Stimulated activated naive B cell treated with anti-CD40 and anti-IgM and Interleukin-4, amounts not matched to agents 10 μg/mL and 1 μg/mL and 100 μg/mL, for 72 hours (primary cell): ENCODE results near the gene PCDH15.
"Not testable (repeated sequence)": the region's sequence is repeated elsewhere in the genome, so short reads cannot be mapped to it uniquely, and the experiment has no call there.

Experiments
- ATAC-seq, 2 donors: fragments of 150-1000 bp; cut with Tn5 transposase; replicated peaks; 2 replicates each; pipeline ENCODE4 v1.10.0; 2021; ENCODE audit warnings: moderate library complexity in 1 of 2
- DNase-seq: peaks from one replicate; pipeline ENCODE4 v3.0.0; 2021
- H3K27ac Mint-ChIP-seq: one replicate; pipeline ENCODE4 v1.8.0; 2022; ENCODE audit warnings: mild to moderate bottlenecking, mixed read lengths
- H3K27me3 Mint-ChIP-seq, 2 donors: one replicate each; pipeline ENCODE4 v1.8.0; 2022; ENCODE audit warnings: mixed read lengths in 2 of 2
- H3K36me3 Mint-ChIP-seq, 2 donors: one replicate each; pipeline ENCODE4 v1.8.0; 2022; ENCODE audit warnings: mixed read lengths in 2 of 2, mild to moderate bottlenecking in 1 of 2
- H3K4me1 Mint-ChIP-seq, 2 donors: one replicate each; pipeline ENCODE4 v1.8.0; 2022; ENCODE audit warnings: mixed read lengths in 2 of 2, mild to moderate bottlenecking in 1 of 2
- H3K4me3 Mint-ChIP-seq, 2 donors: one replicate each; pipeline ENCODE4 v1.8.0; 2022; ENCODE audit warnings: mild to moderate bottlenecking in 2 of 2, mixed read lengths in 2 of 2, moderate library complexity in 1 of 2
- H3K9me3 Mint-ChIP-seq, 2 donors: one replicate each; pipeline ENCODE4 v1.8.0; 2022; ENCODE audit warnings: mixed read lengths in 2 of 2, mild to moderate bottlenecking in 1 of 2

PCDH15 gene

GRCh38 chr10:53955091-53955490 lies 845.9 kb downstream of the PCDH15 start:
- Mint-ChIP-seq H3K4me3 (no peak overlapping the region), H3K36me3 (no peaks in the 10 kb centered on the region), H3K4me1 (no peaks in the 10 kb centered on the region), H3K27ac (no peak overlapping the region), H3K27me3 (no peaks in the 10 kb centered on the region), H3K9me3 (peaks cover 3 to 5% of the 10 kb centered on the region in 2 donors)
- DNase-seq (no peak), ATAC-seq (no peak)

- no peaks in the 10 kb centered on the region for H3K4me1 Mint-ChIP-seq
- no peaks in the 10 kb centered on the region for H3K36me3 Mint-ChIP-seq
- H3K9me3 Mint-ChIP-seq, result peaks cover 3 to 5% of the 10 kb centered on the region in 2 donors
- H3K27ac Mint-ChIP-seq, result no peak overlapping the region
- ATAC-seq, result no peak
- no peak overlapping the region for H3K4me3 Mint-ChIP-seq
- no peaks in the 10 kb centered on the region for H3K27me3 Mint-ChIP-seq
- no peak for DNase-seq
Measured at GRCh38 chr10:53952698-53953630, 848.1 kb downstream of the PCDH15 start.

- Mint-ChIP-seq H3K9me3 (peaks cover 2 to 6% of the 10 kb centered on the region in 2 donors), H3K4me3 (no peak overlapping the region), H3K27ac (no peak overlapping the region), H3K27me3 (no peaks in the 10 kb centered on the region), H3K4me1 (no peaks in the 10 kb centered on the region), H3K36me3 (no peaks in the 10 kb centered on the region)
- DNase-seq, result no peak
- ATAC-seq, result no peak
Measured at GRCh38 chr10:53939654-53940053, 861.4 kb downstream of the PCDH15 start.

DNA sequence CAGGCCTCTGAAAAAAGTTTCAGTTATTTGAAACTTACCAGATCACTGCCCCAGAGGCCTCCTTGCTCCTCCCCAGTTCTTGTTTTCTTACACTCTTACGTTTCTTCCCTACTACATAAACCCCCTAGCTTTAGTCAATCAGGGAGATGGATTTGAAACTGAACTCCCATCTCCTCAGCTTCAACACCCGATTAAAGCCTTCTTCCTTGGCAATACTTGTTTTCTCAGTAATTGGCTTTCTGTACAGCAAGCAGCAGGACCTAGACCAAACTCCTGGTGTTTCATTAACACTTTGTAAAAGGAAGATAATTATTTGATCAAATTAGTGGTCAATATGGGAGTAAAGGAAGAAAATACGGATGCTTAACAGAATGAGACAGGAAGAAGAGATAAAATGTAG lies 870.4 kb downstream of the PCDH15 start:
- no peaks in the 10 kb centered on the region for H3K36me3 Mint-ChIP-seq
- H3K27ac Mint-ChIP-seq, result no peak overlapping the region
- no peaks in the 10 kb centered on the region for H3K27me3 Mint-ChIP-seq
- H3K4me3 Mint-ChIP-seq, result no peak overlapping the region
- peaks cover 3 to 4% of the 10 kb centered on the region in 2 donors for H3K9me3 Mint-ChIP-seq
- no peaks in the 10 kb centered on the region for H3K4me1 Mint-ChIP-seq
- DNase-seq (no peak), ATAC-seq (no peak)

- H3K36me3 Mint-ChIP-seq, H3K27me3 Mint-ChIP-seq, H3K4me3 Mint-ChIP-seq, DNase-seq, H3K4me1 Mint-ChIP-seq, H3K27ac Mint-ChIP-seq, ATAC-seq: not testable (repeated sequence)
- peaks cover 0 to 12% of the 10 kb centered on the region in 2 donors for H3K9me3 Mint-ChIP-seq
Measured at GRCh38 chr10:53924051-53924700, 876.9 kb downstream of the PCDH15 start.

DNA sequence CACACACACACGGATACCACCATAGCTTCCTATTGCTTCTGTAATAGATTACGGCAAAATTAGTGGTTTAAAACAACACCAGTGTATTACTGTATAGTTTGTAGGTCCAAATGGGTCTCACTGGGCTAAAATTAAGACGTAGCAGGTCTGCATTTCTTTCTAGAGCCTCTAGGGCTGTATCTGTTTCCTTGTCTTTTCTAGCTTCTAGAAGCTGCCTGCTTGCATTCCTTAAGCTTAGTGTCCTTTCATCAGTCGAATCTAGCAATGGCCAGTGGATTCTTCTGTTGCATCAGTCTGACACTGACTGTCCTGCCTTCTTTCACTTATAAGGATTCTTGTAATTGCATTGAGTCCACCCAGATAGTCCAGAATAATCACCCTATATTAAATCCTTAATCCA lies 882.3 kb downstream of the PCDH15 start:
- Mint-ChIP-seq H3K9me3 (peaks cover 0 to 5% of the 10 kb centered on the region in 2 donors), H3K4me1 (no peaks in the 10 kb centered on the region), H3K4me3 (no peak overlapping the region), H3K27ac (no peak overlapping the region), H3K27me3 (no peaks in the 10 kb centered on the region), H3K36me3 (no peaks in the 10 kb centered on the region)
- DNase-seq (no peak), ATAC-seq (no peak)

DNA sequence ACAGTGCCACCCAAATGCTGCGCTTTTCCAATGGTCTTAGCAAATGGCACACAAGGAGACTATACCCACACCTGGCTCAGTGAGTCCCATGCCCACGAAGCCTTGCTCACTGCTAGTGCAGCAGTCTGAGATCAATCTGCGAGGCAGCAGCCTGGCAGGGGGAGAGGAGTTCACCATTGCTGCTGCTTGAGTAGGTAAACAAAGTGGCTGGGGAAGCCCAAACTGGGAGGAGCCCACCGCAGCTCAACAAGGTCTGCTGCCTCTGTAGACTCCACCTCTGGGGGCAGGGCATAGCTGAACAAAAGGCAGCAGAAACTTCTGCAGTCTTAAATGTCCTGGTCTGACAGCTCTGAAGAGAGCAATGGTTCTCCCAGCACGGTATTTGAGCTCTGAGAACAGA lies 891.2 kb downstream of the PCDH15 start:
- Mint-ChIP-seq H3K27ac (no peak overlapping the region), H3K9me3 (peaks cover 3 to 16% of the 10 kb centered on the region in 2 donors), H3K4me1 (no peaks in the 10 kb centered on the region), H3K36me3 (no peaks in the 10 kb centered on the region), H3K27me3 (no peaks in the 10 kb centered on the region), H3K4me3 (no peak overlapping the region)
- no peak for DNase-seq
- no peak for ATAC-seq

DNA sequence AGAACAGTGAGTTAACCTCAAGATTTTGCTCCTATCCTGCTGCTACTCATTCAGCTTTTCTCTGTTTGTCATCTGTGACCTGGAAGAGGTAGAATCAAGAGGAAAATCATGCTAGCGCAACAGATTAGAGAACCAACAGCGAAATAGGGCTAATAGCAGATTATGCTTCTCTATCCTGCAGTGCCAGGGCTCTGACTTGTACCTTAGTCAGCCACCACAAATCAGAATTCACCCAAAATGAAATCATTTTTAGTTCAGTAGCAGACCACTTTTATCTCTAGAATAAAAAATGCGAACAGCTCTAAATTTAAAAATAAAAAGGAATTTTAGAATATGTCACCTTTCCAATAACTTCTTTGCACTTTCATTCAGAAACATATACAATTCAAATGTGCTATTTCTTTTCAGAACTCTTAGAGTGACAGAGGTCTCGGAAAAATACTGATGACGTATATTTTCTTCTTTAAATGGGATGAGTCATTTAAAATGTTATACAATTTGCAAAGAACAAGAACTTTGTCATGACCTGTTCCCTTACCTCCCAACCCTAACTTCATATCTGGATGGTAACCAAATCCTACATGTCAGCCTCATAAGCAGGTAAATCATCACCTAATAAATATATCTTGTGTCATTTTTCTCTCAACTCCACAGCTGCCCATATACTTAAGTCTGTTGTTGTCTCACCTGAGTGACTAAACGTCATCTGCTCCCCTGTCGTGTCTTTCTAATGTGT lies 896.4 kb downstream of the PCDH15 start:
- Mint-ChIP-seq H3K4me3 (no peak overlapping the region), H3K4me1 (no peaks in the 10 kb centered on the region), H3K27ac (no peak overlapping the region), H3K36me3 (no peaks in the 10 kb centered on the region), H3K27me3 (no peaks in the 10 kb centered on the region), H3K9me3 (peaks cover 0 to under 1% of the 10 kb centered on the region in 2 donors)
- DNase-seq (no peak), ATAC-seq (no peak)

GRCh38 chr10:53903756-53904155 lies 897.3 kb downstream of the PCDH15 start:
- no peaks in the 10 kb centered on the region for H3K36me3 Mint-ChIP-seq
- DNase-seq (no peak), ATAC-seq (no peak)
- H3K4me3 Mint-ChIP-seq, result no peak overlapping the region
- no peak overlapping the region for H3K27ac Mint-ChIP-seq
- no peaks in the 10 kb centered on the region for H3K9me3 Mint-ChIP-seq
- no peaks in the 10 kb centered on the region for H3K27me3 Mint-ChIP-seq
- H3K4me1 Mint-ChIP-seq, result no peaks in the 10 kb centered on the region

GRCh38 chr10:53899463-53900160 lies 901.4 kb downstream of the PCDH15 start:
- peaks cover 0 to 3% of the 10 kb centered on the region in 2 donors for H3K9me3 Mint-ChIP-seq
- no peaks in the 10 kb centered on the region for H3K4me1 Mint-ChIP-seq
- H3K27ac Mint-ChIP-seq, result no peak overlapping the region
- ATAC-seq (no peak), DNase-seq (no peak)
- no peak overlapping the region for H3K4me3 Mint-ChIP-seq
- no peaks in the 10 kb centered on the region for H3K36me3 Mint-ChIP-seq
- no peaks in the 10 kb centered on the region for H3K27me3 Mint-ChIP-seq

GRCh38 chr10:53898532-53898931 lies 902.5 kb downstream of the PCDH15 start:
- no peak overlapping the region for H3K27ac Mint-ChIP-seq
- H3K4me1 Mint-ChIP-seq, result no peaks in the 10 kb centered on the region
- no peak overlapping the region for H3K4me3 Mint-ChIP-seq
- peaks cover 0 to 3% of the 10 kb centered on the region in 2 donors for H3K9me3 Mint-ChIP-seq
- H3K27me3 Mint-ChIP-seq, result no peaks in the 10 kb centered on the region
- ATAC-seq (no peak), DNase-seq (no peak)
- no peaks in the 10 kb centered on the region for H3K36me3 Mint-ChIP-seq

DNA sequence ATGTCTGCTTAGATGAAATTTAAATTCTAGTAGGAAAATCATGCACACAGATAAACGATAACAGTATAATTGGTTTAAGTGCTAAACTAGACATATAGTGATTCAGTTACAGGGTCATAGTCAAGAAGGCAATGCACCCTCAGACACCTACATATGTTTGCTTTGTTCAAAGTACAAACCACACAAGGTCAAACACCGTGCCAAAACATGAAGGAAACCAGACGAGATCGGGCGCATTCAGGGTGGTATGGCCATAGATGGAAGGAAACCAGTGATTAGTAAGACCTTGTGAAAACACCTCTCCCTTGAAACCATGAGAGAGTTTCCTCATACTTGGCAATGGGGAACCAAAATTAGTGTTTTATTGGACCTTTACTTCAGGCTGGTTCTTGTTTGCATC lies 906.9 kb downstream of the PCDH15 start:
- Mint-ChIP-seq H3K36me3 (no peaks in the 10 kb centered on the region), H3K27ac (no peak overlapping the region), H3K4me1 (no peaks in the 10 kb centered on the region), H3K4me3 (no peak overlapping the region), H3K27me3 (no peaks in the 10 kb centered on the region), H3K9me3 (peaks cover 0 to 3% of the 10 kb centered on the region in 2 donors)
- no peak for ATAC-seq
- DNase-seq, result no peak

DNA sequence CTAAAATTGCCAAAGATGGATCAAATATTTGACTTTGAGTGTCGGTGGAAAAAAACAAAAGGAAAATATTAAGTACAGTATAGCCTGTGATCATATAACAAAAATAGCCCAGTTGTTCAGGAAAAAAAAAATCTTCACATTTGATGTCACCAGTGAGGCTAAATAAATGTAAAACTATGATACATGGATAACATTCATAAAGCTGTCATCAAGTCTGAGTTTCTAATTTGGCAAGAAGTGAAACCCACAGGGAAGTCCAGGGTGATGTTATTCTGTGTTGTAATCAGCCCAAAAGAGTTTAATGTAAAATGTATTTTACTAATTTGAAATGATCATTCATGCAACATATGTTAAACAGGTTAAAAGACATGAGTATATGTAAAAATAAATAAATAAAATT lies 908.0 kb downstream of the PCDH15 start:
- peaks cover 0 to 3% of the 10 kb centered on the region in 2 donors for H3K9me3 Mint-ChIP-seq
- H3K27ac Mint-ChIP-seq, result no peak overlapping the region
- H3K4me1 Mint-ChIP-seq, result no peaks in the 10 kb centered on the region
- H3K36me3 Mint-ChIP-seq, result no peaks in the 10 kb centered on the region
- H3K4me3 Mint-ChIP-seq, result no peak overlapping the region
- ATAC-seq (no peak), DNase-seq (no peak)
- H3K27me3 Mint-ChIP-seq, result no peaks in the 10 kb centered on the region
